SK-N-SH (cell line): ENCODE results near the gene EPO. TPM values are rescaled to one million over a fixed set of nuclear protein-coding genes. Genes with fewer than 3 reads are reported as not detected.
"Not testable (repeated sequence)": the region's sequence is repeated elsewhere in the genome, so short reads cannot be mapped to it uniquely, and the experiment has no call there.

Experiments
- CTCF ChIA-PET: fragments of 300-600, 350-600 bp; formaldehyde crosslinking; extraction: SDS; loops from one replicate; lab custom pipeline; 2021; lab: Yijun Ruan, JAX
- POLR2A ChIA-PET: fragments of 350-600 bp; sonication (Branson Sonifier 250); formaldehyde crosslinking; extraction: SDS; loops from one replicate; lab custom pipeline; 2020; ENCODE audit warnings: antibody characterized with exemption, inconsistent platforms; lab: Yijun Ruan, JAX
- DNase-seq: peaks from one replicate; pipeline ENCODE4 v3.0.0; 2012
- H2AFZ ChIP-seq: fragments of 200-600 bp; sonication (generic); 2 replicates; pipeline ENCODE4 v1.8.1; 2016; ENCODE audit warnings: antibody characterized with exemption, mild to moderate bottlenecking, low read depth
- H3F3A ChIP-seq: fragments of 200-600 bp; sonication (generic); replicated peaks from 2 replicates; pipeline ENCODE3; 2016; ENCODE audit warnings: antibody characterized with exemption, mild to moderate bottlenecking; ENCODE audit not compliant: insufficient read depth
- H3K27ac ChIP-seq, 2 experiments: fragments of 200-500 bp in 1 of 2; fragments of 200-600 bp in 1 of 2; sonication (Bioruptor generic) in 1 of 2; sonication (generic), shearing (Covaris generic) in 1 of 2; 2 replicates each; pipeline versions ENCODE4 v1.5.1 to v1.6.1; 2014 to 2016; ENCODE audit warnings: low read depth in 2 of 2, inconsistent platforms in 1 of 2, low read length in 1 of 2, mild to moderate bottlenecking in 1 of 2, mixed read lengths in 1 of 2
- H3K27me3 ChIP-seq: fragments of 200-600 bp; sonication (generic), shearing (Covaris generic); 2 replicates; pipeline ENCODE4 v1.6.1; 2016; ENCODE audit warnings: mixed run types; ENCODE audit not compliant: insufficient read depth
- H3K36me3 ChIP-seq, 2 experiments: fragments of 200-500 bp in 1 of 2; fragments of 200-600 bp in 1 of 2; sonication (Bioruptor generic) in 1 of 2; sonication (generic) in 1 of 2; replicated peaks in 1 of 2; 2 replicates each; pipeline versions ENCODE3 to v1.5.1; 2014 to 2016; ENCODE audit warnings: low read length in 1 of 2, mild to moderate bottlenecking in 1 of 2; ENCODE audit not compliant: insufficient read depth in 2 of 2, control insufficient read depth in 1 of 2
- H3K4me1 ChIP-seq, 2 experiments: fragments of 200-500 bp in 1 of 2; fragments of 200-600 bp in 1 of 2; sonication (Bioruptor generic) in 1 of 2; sonication (generic), shearing (Covaris generic) in 1 of 2; 2 replicates each; pipeline versions ENCODE4 v1.5.1 to v1.6.1; 2014 to 2016; ENCODE audit warnings: low read depth in 1 of 2, low read length in 1 of 2, mixed run types in 1 of 2; ENCODE audit not compliant: insufficient read depth in 2 of 2, control insufficient read depth in 1 of 2
- H3K4me2 ChIP-seq: fragments of 200-600 bp; sonication (generic), shearing (Covaris generic); 2 replicates; pipeline ENCODE4 v1.6.1; 2017; ENCODE audit warnings: mixed run types
- H3K4me3 ChIP-seq, 2 experiments: fragments of 200-500 bp in 1 of 2; fragments of 200-600 bp in 1 of 2; sonication (Bioruptor generic) in 1 of 2; sonication (generic), shearing (Covaris generic) in 1 of 2; 2 replicates each; pipeline versions ENCODE4 v1.5.1 to v1.8.1; 2014 to 2016; ENCODE audit warnings: low read depth in 2 of 2, inconsistent platforms in 1 of 2, low read length in 1 of 2, mild to moderate bottlenecking in 1 of 2, mixed read lengths in 1 of 2, moderate library complexity in 1 of 2
- H3K79me2 ChIP-seq: fragments of 200-600 bp; sonication (generic); 2 replicates; pipeline ENCODE4 v1.8.1; 2017; ENCODE audit warnings: mild to moderate bottlenecking; ENCODE audit not compliant: insufficient read depth
- H3K9ac ChIP-seq: fragments of 200-600 bp; sonication (generic); 2 replicates; pipeline ENCODE4 v1.6.1; 2017; ENCODE audit warnings: mixed run types
- H3K9me2 ChIP-seq: fragments of 200-600 bp; sonication (generic); 2 replicates; pipeline ENCODE4 v1.6.1; 2017; ENCODE audit warnings: mixed run types
- H3K9me3 ChIP-seq: fragments of 200-600 bp; sonication (generic); 2 replicates; pipeline ENCODE4 v1.6.1; 2017; ENCODE audit warnings: mixed run types, mild to moderate bottlenecking, moderate library complexity
- H4K20me1 ChIP-seq: fragments of 200-600 bp; sonication (generic); 2 replicates; pipeline ENCODE4 v1.6.1; 2017; ENCODE audit warnings: mild to moderate bottlenecking, mixed run types; ENCODE audit not compliant: insufficient read depth
- CHD2 ChIP-seq: fragments of 150-350 bp; IDR thresholded peaks from 2 replicates; pipeline ENCODE4 v1.6.1; 2018; ENCODE audit warnings: low read length; ENCODE audit not compliant: partially characterized antibody
- EP300 ChIP-seq, 2 experiments: IDR thresholded peaks; 2 replicates each; pipeline versions ENCODE4 v1.4.0 to v1.6.1; 2012; ENCODE audit warnings: borderline replicate concordance in 1 of 2, low read depth in 1 of 2, low read length in 1 of 2
- EZH2phosphoT487 ChIP-seq: fragments of 200-600 bp; sonication (generic); IDR thresholded peaks from 2 replicates; pipeline ENCODE4 v1.6.1; 2017; ENCODE audit warnings: low read depth, mixed run types, mild to moderate bottlenecking, antibody characterized with exemption, moderate library complexity, borderline replicate concordance
- FOSL2 ChIP-seq: IDR thresholded peaks from 2 replicates; pipeline ENCODE4 v1.4.0; 2012; ENCODE audit warnings: low read depth, mild to moderate bottlenecking, moderate library complexity, borderline replicate concordance
- FOXM1 ChIP-seq: IDR thresholded peaks from 2 replicates; pipeline ENCODE4 v1.4.0; 2012; ENCODE audit warnings: low read depth, mild to moderate bottlenecking
- GABPA ChIP-seq: IDR thresholded peaks from 2 replicates; pipeline ENCODE4 v1.4.0; 2012; ENCODE audit warnings: low read depth, mild to moderate bottlenecking
- GATA2 ChIP-seq: sonication (generic); formaldehyde crosslinking; IDR thresholded peaks from 2 replicates; pipeline ENCODE4 v1.5.0; 2020; ENCODE audit warnings: mild to moderate bottlenecking, missing genetic modification reagents
- JUND ChIP-seq: IDR thresholded peaks from 2 replicates; pipeline ENCODE4 v1.4.0; 2012
- NFIC ChIP-seq: IDR thresholded peaks from 2 replicates; pipeline ENCODE4 v1.4.0; 2012; ENCODE audit warnings: borderline replicate concordance
- NRF1 ChIP-seq: IDR thresholded peaks from 2 replicates; pipeline ENCODE4 v1.6.1; 2012; ENCODE audit warnings: low read depth, mild to moderate bottlenecking, low read length
- RAD21 ChIP-seq: IDR thresholded peaks from 2 replicates; pipeline ENCODE4 v1.6.1; 2012; ENCODE audit warnings: mild to moderate bottlenecking, low read length
- RCOR1 ChIP-seq: fragments of 150-350 bp; IDR thresholded peaks from 2 replicates; pipeline ENCODE4 v1.6.1; 2017; ENCODE audit warnings: antibody characterized with exemption, low read length
- SIN3A ChIP-seq: IDR thresholded peaks from 2 replicates; pipeline ENCODE4 v1.6.1; 2012; ENCODE audit warnings: low read depth, mild to moderate bottlenecking, low read length, moderate library complexity, borderline replicate concordance
- SMC3 ChIP-seq: IDR thresholded peaks from 2 replicates; pipeline ENCODE4 v1.6.1; 2012; ENCODE audit warnings: low read depth, low read length, improper control_type of control experiment
- TCF12 ChIP-seq: IDR thresholded peaks from 2 replicates; pipeline ENCODE4 v1.4.0; 2012
- TEAD4 ChIP-seq: IDR thresholded peaks from 2 replicates; pipeline ENCODE4 v1.4.0; 2012; ENCODE audit warnings: mild to moderate bottlenecking, borderline replicate concordance; ENCODE audit not compliant: insufficient read depth
- WGBS: methylation state at CpG from one replicate; pipeline ENCODE4 v1.1.6; 2017; ENCODE audit warnings: low lambda C conversion rate; 5-methylcytosine and 5-hydroxymethylcytosine counted together
- polyA plus RNA-seq, 3 experiments: library from polyadenylated mRNA; depleted of rRNA; stranded (reverse); fragments of >200 nt; gene quantifications; 2 replicates each; pipeline ENCODE4 v1.2.3, GENCODE V29; 2012
- TF ChIP-seq, protein P1 (sequence below): IDR thresholded peaks from 2 replicates; pipeline ENCODE4 v1.6.1; 2012; ENCODE audit warnings: mild to moderate bottlenecking, low read depth, low read length, moderate library complexity
- TF ChIP-seq, protein P2 (sequence below): IDR thresholded peaks from 2 replicates; pipeline ENCODE4 v1.4.0; 2012; ENCODE audit warnings: low read depth

The EPO gene
- polyA plus RNA-seq, 1 of the 3 experiments (the other 2 are of a cell fraction) = not detected

DNA sequence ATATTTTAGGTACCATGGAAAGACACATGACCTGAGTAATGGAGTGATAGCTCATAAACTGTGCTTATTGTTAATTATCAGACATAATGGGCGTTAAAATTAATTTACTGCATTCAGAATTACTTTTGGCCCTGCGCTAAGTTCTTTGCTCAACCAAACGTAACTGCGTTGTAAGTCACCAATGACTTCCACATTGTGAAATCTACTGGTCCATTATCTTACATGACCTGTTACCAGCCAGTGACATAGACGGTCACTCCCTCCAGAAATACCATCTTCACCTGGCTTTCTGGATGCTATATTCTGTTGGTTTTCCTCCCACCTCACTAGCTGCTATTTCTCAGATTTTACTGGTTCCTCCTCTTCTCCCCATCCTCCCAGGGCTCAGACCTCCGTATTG, 21.2 kb upstream of the EPO start:
- H3K4me2 ChIP-seq = no peak overlapping the region
- no peaks in the 10 kb centered on the region for H4K20me1 ChIP-seq
- TF ChIP-seq EP300 (IDR thresholded peaks at IDR 0.05; ENCODE audit: borderline replicate concordance in 1 of 2, low read depth in 1 of 2, low read length in 1 of 2) (no peak), SMC3 (no peak), GABPA (no peak), GATA2 (CRISPR knock-in tag) (no peak), NRF1 (no peak), FOSL2 (no peak), RAD21 (no peak), TCF12 (no peak), EZH2phosphoT487 (no peak), TEAD4 (no peak), NFIC (no peak), SIN3A (no peak), JUND (no peak), CHD2 (no peak), FOXM1 (no peak), RCOR1 (no peak)
- TF ChIP-seq, protein P1, sequence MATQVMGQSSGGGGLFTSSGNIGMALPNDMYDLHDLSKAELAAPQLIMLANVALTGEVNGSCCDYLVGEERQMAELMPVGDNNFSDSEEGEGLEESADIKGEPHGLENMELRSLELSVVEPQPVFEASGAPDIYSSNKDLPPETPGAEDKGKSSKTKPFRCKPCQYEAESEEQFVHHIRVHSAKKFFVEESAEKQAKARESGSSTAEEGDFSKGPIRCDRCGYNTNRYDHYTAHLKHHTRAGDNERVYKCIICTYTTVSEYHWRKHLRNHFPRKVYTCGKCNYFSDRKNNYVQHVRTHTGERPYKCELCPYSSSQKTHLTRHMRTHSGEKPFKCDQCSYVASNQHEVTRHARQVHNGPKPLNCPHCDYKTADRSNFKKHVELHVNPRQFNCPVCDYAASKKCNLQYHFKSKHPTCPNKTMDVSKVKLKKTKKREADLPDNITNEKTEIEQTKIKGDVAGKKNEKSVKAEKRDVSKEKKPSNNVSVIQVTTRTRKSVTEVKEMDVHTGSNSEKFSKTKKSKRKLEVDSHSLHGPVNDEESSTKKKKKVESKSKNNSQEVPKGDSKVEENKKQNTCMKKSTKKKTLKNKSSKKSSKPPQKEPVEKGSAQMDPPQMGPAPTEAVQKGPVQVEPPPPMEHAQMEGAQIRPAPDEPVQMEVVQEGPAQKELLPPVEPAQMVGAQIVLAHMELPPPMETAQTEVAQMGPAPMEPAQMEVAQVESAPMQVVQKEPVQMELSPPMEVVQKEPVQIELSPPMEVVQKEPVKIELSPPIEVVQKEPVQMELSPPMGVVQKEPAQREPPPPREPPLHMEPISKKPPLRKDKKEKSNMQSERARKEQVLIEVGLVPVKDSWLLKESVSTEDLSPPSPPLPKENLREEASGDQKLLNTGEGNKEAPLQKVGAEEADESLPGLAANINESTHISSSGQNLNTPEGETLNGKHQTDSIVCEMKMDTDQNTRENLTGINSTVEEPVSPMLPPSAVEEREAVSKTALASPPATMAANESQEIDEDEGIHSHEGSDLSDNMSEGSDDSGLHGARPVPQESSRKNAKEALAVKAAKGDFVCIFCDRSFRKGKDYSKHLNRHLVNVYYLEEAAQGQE = no peak
- TF ChIP-seq, protein P2, sequence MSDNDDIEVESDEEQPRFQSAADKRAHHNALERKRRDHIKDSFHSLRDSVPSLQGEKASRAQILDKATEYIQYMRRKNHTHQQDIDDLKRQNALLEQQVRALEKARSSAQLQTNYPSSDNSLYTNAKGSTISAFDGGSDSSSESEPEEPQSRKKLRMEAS = no peak
- no peaks in the 10 kb centered on the region for H3K9me2 ChIP-seq
- H3K4me3 ChIP-seq = no peak overlapping the region
- no peak for DNase-seq
- H3F3A ChIP-seq = peaks cover 18% of the 10 kb centered on the region
- POLR2A ChIA-PET = no interaction called here
- no peaks in the 10 kb centered on the region for H3K4me1 ChIP-seq
- H2AFZ ChIP-seq = no peak overlapping the region
- H3K36me3 ChIP-seq = no peaks in the 10 kb centered on the region
- no peaks in the 10 kb centered on the region for H3K9me3 ChIP-seq
- no peak overlapping the region for H3K9ac ChIP-seq
- peaks cover 13% of the 10 kb centered on the region; the same call in 1 of the 2 replicates for H3K27me3 ChIP-seq
- H3K79me2 ChIP-seq = no peaks in the 10 kb centered on the region
- no peak overlapping the region for H3K27ac ChIP-seq
- WGBS = 27% methylated on average over 6 of the region's 6 CpGs
- CTCF ChIA-PET = interaction anchor here (0.7 to 5.0 kb wide), 5 partner anchors 26 to 153 kb away, joined by 3 to 23 read pairs (median 4); partner anchors contain the start of gene SLC12A9

DNA sequence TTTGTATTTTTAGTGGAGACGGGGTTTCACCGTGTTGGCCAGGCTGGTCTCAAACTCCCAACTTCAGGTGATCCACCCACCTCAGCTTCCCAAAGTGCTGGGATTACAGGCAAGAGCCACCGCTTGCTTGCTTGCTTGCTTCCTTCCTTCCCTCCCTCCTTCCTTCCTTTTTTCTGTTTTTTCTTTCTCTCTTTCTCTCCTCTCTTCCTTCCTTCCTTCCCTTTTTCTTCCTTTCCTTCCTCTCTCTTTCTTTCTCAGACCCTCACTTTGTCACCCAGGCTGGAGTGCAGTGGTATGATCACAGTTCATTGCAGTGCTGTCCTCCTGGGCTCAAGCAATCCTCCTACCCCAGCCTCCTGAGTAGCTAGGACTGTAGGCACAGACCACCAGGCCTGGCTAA, 19.2 kb upstream of the EPO start:
- H3F3A ChIP-seq = peaks cover 17% of the 10 kb centered on the region

More for the DNA sequence above, 19.2 kb upstream of the EPO start:
- not testable (repeated sequence) for H3K79me2 ChIP-seq, H4K20me1 ChIP-seq, H3K4me2 ChIP-seq, H3K4me1 ChIP-seq, H3K9ac ChIP-seq, H3K9me3 ChIP-seq, H3K36me3 ChIP-seq, H3K4me3 ChIP-seq, H2AFZ ChIP-seq, DNase-seq, H3K9me2 ChIP-seq, H3K27ac ChIP-seq
- POLR2A ChIA-PET = interaction anchor here (0.6 kb wide), 1 partner anchor 240 kb away, joined by 7 read pairs; no protein-coding TSS in a partner anchor
- H3K27me3 ChIP-seq = peaks cover 13% of the 10 kb centered on the region; the same call in 1 of the 2 replicates
- CTCF ChIA-PET = interaction anchor here (1.2 to 17.6 kb wide), 6 partner anchors 8 to 150 kb away, joined by 5 to 344 read pairs (median 80); partner anchors contain the start of genes EPHB4, EPO, GIGYF1 and SLC12A9
- 80% methylated on average over 3 of the region's 3 CpGs for WGBS
